HepG2 (cell line): ENCODE measurements around the gene TEX53. TPM values are rescaled to one million over a fixed set of nuclear protein-coding genes. Genes with fewer than 3 reads are reported as not detected.

Experiments
- MYC ChIP-seq: sonication (generic); formaldehyde crosslinking; IDR thresholded peaks from 2 replicates; pipeline ENCODE4 v1.9.0; 2021; ENCODE audit warnings: missing genetic modification reagents, borderline replicate concordance
- NAIF1 ChIP-seq: sonication (generic); formaldehyde crosslinking; IDR thresholded peaks from 2 replicates; pipeline ENCODE4 v1.5.0; 2020; ENCODE audit warnings: mild to moderate bottlenecking, missing genetic modification reagents, borderline replicate concordance
- SRY ChIP-seq: sonication (generic); formaldehyde crosslinking; IDR thresholded peaks from 2 replicates; pipeline ENCODE4 v1.8.0; 2022; ENCODE audit warnings: mild to moderate bottlenecking, missing genetic modification reagents
- TRIM24 ChIP-seq: sonication (generic); formaldehyde crosslinking; IDR thresholded peaks from 2 replicates; pipeline ENCODE4 v1.8.0; 2022; ENCODE audit warnings: mild to moderate bottlenecking, missing genetic modification reagents
- ZBTB25 ChIP-seq: IDR thresholded peaks from 2 replicates; pipeline ENCODE4 v1.6.1; 2018; ENCODE audit warnings: missing genetic modification reagents
- ZBTB49 ChIP-seq: sonication (generic); formaldehyde crosslinking; IDR thresholded peaks from 2 replicates; pipeline ENCODE4 v1.4.0; 2020; ENCODE audit warnings: missing genetic modification reagents, borderline replicate concordance
- ZNF354B ChIP-seq: sonication (generic); formaldehyde crosslinking; IDR thresholded peaks from 2 replicates; pipeline ENCODE4 v1.8.0; 2022; ENCODE audit warnings: mild to moderate bottlenecking, missing genetic modification reagents
- polyA plus RNA-seq, 8 experiments: library from polyadenylated mRNA; depleted of rRNA in 3 of 8; stranded (reverse) in 7 of 8; unstranded in 1 of 8; fragments of >200 nt; fragmentation: Illumina TruSeq in 4 of 8; extraction: Trizol in 4 of 8; gene quantifications; 2 replicates each; pipeline versions ENCODE4 v1.2.1 to v1.2.3, GENCODE V29; 2011 to 2016; ENCODE audit warnings: low read depth in 4 of 8, missing spikeins in 1 of 8, mixed read lengths in 1 of 8; ENCODE audit not compliant: insufficient read depth in 1 of 8
- total RNA-seq, 5 experiments: library from RNA; depleted of rRNA; stranded (reverse); fragments of >200 nt; fragmentation: Illumina TruSeq; extraction: Trizol; gene quantifications; 2 replicates each; pipeline ENCODE4 v1.2.3, GENCODE V29; 2016; ENCODE audit warnings: low read depth in 1 of 5
- TF ChIP-seq, protein P1 (sequence below): sonication (generic); formaldehyde crosslinking; IDR thresholded peaks from 2 replicates; pipeline ENCODE4 v1.4.0; 2020; ENCODE audit warnings: missing genetic modification reagents
- TF ChIP-seq, protein P2 (sequence below): IDR thresholded peaks from 2 replicates; pipeline ENCODE4 v1.6.1; 2016; ENCODE audit warnings: missing compliant biosample characterization, missing genetic modification reagents, borderline replicate concordance
- TF ChIP-seq, protein P3 (sequence below): sonication (generic); formaldehyde crosslinking; IDR thresholded peaks from 2 replicates; pipeline ENCODE4 v1.5.0; 2020; ENCODE audit warnings: mild to moderate bottlenecking, missing genetic modification reagents, borderline replicate concordance

TEX53 gene
- total and polyA plus RNA-seq, 2 of the 13 experiments (the other 11 are each of a cell fraction or from before 2014, with no cell fraction given): not detected

- no peak for TF ChIP-seq ZBTB25
- TF ChIP-seq, protein P1, sequence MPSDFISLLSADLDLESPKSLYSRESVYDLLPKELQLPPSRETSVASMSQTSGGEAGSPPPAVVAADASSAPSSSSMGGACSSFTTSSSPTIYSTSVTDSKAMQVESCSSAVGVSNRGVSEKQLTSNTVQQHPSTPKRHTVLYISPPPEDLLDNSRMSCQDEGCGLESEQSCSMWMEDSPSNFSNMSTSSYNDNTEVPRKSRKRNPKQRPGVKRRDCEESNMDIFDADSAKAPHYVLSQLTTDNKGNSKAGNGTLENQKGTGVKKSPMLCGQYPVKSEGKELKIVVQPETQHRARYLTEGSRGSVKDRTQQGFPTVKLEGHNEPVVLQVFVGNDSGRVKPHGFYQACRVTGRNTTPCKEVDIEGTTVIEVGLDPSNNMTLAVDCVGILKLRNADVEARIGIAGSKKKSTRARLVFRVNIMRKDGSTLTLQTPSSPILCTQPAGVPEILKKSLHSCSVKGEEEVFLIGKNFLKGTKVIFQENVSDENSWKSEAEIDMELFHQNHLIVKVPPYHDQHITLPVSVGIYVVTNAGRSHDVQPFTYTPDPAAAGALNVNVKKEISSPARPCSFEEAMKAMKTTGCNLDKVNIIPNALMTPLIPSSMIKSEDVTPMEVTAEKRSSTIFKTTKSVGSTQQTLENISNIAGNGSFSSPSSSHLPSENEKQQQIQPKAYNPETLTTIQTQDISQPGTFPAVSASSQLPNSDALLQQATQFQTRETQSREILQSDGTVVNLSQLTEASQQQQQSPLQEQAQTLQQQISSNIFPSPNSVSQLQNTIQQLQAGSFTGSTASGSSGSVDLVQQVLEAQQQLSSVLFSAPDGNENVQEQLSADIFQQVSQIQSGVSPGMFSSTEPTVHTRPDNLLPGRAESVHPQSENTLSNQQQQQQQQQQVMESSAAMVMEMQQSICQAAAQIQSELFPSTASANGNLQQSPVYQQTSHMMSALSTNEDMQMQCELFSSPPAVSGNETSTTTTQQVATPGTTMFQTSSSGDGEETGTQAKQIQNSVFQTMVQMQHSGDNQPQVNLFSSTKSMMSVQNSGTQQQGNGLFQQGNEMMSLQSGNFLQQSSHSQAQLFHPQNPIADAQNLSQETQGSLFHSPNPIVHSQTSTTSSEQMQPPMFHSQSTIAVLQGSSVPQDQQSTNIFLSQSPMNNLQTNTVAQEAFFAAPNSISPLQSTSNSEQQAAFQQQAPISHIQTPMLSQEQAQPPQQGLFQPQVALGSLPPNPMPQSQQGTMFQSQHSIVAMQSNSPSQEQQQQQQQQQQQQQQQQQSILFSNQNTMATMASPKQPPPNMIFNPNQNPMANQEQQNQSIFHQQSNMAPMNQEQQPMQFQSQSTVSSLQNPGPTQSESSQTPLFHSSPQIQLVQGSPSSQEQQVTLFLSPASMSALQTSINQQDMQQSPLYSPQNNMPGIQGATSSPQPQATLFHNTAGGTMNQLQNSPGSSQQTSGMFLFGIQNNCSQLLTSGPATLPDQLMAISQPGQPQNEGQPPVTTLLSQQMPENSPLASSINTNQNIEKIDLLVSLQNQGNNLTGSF: no peak
- TF ChIP-seq, protein P2, sequence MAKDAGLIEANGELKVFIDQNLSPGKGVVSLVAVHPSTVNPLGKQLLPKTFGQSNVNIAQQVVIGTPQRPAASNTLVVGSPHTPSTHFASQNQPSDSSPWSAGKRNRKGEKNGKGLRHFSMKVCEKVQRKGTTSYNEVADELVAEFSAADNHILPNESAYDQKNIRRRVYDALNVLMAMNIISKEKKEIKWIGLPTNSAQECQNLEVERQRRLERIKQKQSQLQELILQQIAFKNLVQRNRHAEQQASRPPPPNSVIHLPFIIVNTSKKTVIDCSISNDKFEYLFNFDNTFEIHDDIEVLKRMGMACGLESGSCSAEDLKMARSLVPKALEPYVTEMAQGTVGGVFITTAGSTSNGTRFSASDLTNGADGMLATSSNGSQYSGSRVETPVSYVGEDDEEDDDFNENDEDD (CRISPR knock-in tag): no peak
- no peak for TF ChIP-seq MYC (CRISPR knock-in tag)
- TF ChIP-seq ZBTB49 (CRISPR knock-in tag): no peak
- TF ChIP-seq NAIF1: no peak
- TF ChIP-seq TRIM24: no peak
- no peak for TF ChIP-seq SRY (CRISPR knock-in tag)
- TF ChIP-seq, protein P3, sequence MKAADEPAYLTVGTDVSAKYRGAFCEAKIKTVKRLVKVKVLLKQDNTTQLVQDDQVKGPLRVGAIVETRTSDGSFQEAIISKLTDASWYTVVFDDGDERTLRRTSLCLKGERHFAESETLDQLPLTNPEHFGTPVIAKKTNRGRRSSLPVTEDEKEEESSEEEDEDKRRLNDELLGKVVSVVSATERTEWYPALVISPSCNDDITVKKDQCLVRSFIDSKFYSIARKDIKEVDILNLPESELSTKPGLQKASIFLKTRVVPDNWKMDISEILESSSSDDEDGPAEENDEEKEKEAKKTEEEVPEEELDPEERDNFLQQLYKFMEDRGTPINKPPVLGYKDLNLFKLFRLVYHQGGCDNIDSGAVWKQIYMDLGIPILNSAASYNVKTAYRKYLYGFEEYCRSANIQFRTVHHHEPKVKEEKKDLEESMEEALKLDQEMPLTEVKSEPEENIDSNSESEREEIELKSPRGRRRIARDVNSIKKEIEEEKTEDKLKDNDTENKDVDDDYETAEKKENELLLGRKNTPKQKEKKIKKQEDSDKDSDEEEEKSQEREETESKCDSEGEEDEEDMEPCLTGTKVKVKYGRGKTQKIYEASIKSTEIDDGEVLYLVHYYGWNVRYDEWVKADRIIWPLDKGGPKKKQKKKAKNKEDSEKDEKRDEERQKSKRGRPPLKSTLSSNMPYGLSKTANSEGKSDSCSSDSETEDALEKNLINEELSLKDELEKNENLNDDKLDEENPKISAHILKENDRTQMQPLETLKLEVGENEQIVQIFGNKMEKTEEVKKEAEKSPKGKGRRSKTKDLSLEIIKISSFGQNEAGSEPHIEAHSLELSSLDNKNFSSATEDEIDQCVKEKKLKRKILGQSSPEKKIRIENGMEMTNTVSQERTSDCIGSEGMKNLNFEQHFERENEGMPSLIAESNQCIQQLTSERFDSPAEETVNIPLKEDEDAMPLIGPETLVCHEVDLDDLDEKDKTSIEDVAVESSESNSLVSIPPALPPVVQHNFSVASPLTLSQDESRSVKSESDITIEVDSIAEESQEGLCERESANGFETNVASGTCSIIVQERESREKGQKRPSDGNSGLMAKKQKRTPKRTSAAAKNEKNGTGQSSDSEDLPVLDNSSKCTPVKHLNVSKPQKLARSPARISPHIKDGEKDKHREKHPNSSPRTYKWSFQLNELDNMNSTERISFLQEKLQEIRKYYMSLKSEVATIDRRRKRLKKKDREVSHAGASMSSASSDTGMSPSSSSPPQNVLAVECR (CRISPR knock-in tag): peak; percentile 39; the same call in 1 of the 2 replicates
- TF ChIP-seq ZNF354B (CRISPR knock-in tag): no peak
These were observed 24.2 kb upstream of the TEX53 start, which contains the start of gene TEX48 (continued) for GRCh38 chr9:114681594-114682332.
